Mucosa of descending colon (tissue), 3 donors: Measurements from ENCODE around the gene LATS2. TPM values are rescaled to one million over a fixed set of nuclear protein-coding genes. Genes with fewer than 3 reads are reported as not detected.

Experiments used
- ATAC-seq: fragments of 200-7000 bp; cut with Tn5 transposase; one replicate; pipeline ENCODE4 v1.9.1; 2020; ENCODE audit warnings: mild to moderate bottlenecking, moderate library complexity
- DNase-seq, 3 donors: peaks; one replicate each; pipeline ENCODE4 v3.0.0-alpha.2; 2020
- H3K36me3 ChIP-seq: fragments of 200-600 bp; one replicate; pipeline ENCODE4 v1.8.0; 2021; ENCODE audit warnings: low read depth, mild to moderate bottlenecking
- H3K4me1 ChIP-seq: fragments of 200-600 bp; one replicate; pipeline ENCODE4 v1.8.0; 2021; ENCODE audit warnings: low read depth, mild to moderate bottlenecking
- H3K4me3 ChIP-seq: fragments of 200-600 bp; one replicate; pipeline ENCODE4 v1.8.0; 2021; ENCODE audit warnings: mild to moderate bottlenecking
- H3K9me3 ChIP-seq: fragments of 200-600 bp; one replicate; pipeline ENCODE4 v1.8.0; 2021; ENCODE audit warnings: mild to moderate bottlenecking
- intact Hi-C, 2 donors: fragments of 100-400 bp; cut with DNase I in 1 of 2; cut with micrococcal nuclease in 1 of 2; formaldehyde crosslinking; loops; one replicate each; pipeline versions ENCODE4 v1.11.0 to v1.11.1; 2022; cut with DNase I, micrococcal nuclease
- total RNA-seq, 3 donors: library from RNA; stranded (reverse); fragmentation: NEBNext Ultra II Directional in 2 of 3; extraction: Animal tissue kit (Norgen Biotek cat#: 25700) in 2 of 3; gene quantifications; one replicate each; pipeline versions ENCODE4 v1.2.1 to v1.2.4, GENCODE V29; 2021 to 2023
- TF ChIP-seq, protein P1 (sequence below): fragments of 200-600 bp; IDR thresholded peaks from one replicate; pipeline ENCODE4 v1.8.0; 2022; ENCODE audit warnings: antibody characterized with exemption, mild to moderate bottlenecking
- donor health status: DM: no; HTN: no; CAD: no; lungs with moderate emphysema.
- donor health status: DM: no; HTN: no; CAD: no.
- donor health status: DM: no; HTN: yes; CAD: no.

LATS2 gene
- total RNA-seq, 3 donors from 2014 or later: 9.1 to 25.9 (median 10.3) TPM

DNA sequence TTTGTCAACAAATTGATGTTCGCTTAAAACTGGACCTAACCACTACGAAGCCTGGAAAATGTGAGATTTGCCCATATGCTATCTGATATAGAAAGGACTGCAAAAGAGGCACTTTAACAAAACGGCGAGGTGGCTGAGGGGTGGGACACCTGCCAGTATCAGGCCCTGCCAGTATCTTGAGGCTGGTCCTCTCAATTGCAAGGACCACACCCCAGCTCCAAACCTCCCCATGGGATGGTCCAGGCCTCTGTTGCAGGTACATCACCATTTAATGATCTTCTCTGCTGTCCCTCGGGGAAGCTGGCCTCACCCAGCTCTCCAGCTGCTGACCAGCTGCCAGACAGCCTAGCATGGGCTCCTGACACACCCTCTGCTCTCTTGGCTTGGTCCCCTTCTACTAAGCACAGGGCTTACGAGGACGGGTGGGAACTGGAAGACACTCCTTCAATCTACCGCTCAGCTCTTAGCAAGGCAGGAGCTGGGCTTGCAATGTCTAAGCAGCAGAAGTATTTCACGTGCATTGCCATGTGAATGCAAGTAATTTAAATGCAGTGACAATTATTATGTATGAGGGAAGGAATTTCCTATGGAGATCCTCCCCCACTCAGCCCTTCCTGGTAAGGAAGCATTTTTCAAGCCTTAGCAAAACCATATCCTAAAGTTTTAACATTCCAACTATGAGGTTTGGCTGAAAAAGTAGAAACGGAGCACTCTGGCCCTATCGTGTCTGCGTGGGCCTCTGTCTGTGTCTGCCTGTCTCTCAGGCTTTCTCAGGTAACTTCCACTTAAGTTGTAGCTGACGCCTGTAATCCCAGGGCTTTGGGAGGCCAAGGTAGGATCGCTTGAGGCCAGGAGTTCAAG is 63.9 kb downstream of the LATS2 start:
- TF ChIP-seq, protein P1, sequence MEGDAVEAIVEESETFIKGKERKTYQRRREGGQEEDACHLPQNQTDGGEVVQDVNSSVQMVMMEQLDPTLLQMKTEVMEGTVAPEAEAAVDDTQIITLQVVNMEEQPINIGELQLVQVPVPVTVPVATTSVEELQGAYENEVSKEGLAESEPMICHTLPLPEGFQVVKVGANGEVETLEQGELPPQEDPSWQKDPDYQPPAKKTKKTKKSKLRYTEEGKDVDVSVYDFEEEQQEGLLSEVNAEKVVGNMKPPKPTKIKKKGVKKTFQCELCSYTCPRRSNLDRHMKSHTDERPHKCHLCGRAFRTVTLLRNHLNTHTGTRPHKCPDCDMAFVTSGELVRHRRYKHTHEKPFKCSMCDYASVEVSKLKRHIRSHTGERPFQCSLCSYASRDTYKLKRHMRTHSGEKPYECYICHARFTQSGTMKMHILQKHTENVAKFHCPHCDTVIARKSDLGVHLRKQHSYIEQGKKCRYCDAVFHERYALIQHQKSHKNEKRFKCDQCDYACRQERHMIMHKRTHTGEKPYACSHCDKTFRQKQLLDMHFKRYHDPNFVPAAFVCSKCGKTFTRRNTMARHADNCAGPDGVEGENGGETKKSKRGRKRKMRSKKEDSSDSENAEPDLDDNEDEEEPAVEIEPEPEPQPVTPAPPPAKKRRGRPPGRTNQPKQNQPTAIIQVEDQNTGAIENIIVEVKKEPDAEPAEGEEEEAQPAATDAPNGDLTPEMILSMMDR: no peak
- Histone ChIP-seq H3K4me1 (no peaks in the 10 kb centered on the region), H3K4me3 (no peak overlapping the region), H3K9me3 (no peaks in the 10 kb centered on the region), H3K36me3 (no peaks in the 10 kb centered on the region)
- peak; percentile 39 for ATAC-seq
- intact Hi-C loops: no loop called here
- DNase-seq: peak in 1 of 3 donors; percentile 17

DNA sequence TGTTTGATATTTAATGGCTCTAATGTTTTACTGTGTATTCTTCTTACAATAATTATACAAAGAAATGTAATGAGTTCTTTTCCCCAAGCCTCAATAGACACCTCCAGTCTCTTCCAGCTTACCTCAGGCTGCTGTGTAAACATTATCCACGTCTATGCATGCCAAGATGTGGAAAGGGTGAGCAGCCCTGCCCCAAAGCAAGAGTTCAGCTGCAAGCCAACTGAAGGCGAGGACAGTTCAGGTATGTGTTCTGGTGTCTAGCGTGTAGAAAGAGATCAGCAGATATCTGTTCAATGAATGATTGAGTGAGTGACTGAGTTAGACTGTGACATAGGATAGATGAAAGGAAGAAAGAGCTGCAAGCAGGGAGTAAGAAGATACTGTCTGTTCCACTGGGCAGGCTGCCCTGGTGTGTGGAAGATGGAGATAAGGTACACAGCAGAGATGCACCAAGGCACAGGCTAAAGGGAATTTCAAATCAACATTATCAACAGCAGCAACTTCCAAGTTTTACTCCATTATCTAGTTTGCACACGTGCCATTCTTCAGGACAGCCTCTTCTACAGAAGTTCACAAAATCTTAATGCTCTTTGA is 66.0 kb downstream of the LATS2 start:
- Histone ChIP-seq H3K36me3 (no peaks in the 10 kb centered on the region), H3K4me1 (no peaks in the 10 kb centered on the region), H3K4me3 (no peak overlapping the region), H3K9me3 (no peaks in the 10 kb centered on the region)
- intact Hi-C loops: no loop called here
- DNase-seq: no peak
- TF ChIP-seq, protein P1: no peak
- ATAC-seq: no peak

DNA sequence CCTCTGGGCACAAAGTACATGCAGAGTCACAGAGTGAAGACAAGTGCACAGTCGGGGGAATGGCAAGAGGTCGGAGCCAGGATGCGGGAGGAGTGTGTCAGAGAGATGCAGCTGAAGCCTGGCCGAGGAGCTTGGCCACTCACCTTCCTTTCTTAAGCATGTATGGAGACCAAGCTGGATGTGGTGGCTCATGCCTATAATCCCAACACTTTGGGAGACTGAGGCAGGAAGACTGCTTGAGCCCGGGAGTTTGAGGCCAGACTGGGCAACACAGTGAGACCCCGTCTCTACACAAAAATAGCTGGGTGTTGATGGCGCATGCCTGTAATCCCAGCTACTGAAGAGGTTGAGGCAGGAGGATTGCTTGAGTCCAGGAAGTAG is 67.0 kb downstream of the LATS2 start:
- H3K4me1 ChIP-seq: no peaks in the 10 kb centered on the region
- H3K9me3 ChIP-seq: no peaks in the 10 kb centered on the region
- DNase-seq (no peak), ATAC-seq (no peak)
- intact Hi-C loops: no loop called here
- H3K36me3 ChIP-seq: no peaks in the 10 kb centered on the region
- no peak overlapping the region for H3K4me3 ChIP-seq
- TF ChIP-seq, protein P1: no peak

DNA sequence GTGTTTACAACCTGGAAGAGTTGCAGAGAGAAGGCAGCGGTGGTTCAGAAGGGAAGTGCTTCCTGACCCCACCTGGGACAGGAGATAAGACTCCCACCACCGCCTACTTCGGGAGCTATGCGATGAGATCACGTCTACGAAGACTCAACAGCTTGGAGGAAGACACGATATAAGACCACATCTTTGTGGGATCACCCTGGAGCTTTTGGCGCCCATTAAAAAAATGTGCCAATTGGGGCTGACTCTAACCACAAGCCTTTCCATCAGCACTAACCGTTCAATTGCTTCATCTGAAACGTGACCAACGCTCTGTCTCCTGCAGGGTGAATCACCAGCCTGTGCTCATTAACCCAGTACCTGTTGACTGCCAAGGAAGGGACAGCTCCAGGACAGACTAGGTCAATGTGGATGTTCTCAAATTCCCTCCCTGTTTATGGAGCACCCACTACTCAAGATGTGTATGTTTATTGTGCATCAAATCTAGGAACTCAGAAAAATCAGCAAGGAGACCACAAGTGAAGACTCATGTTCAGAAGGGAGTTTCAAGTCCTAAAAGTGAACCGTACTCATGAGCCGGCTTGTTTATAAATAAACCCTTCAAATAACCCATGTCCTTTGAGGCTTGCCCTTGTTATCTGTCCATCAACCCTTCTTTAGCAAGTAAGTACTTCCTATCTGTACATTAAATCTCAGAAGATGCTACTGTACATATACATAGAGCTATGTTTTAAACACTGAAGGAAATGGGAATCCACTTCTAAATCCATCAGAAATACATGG is 67.5 kb downstream of the LATS2 start:
- Histone ChIP-seq H3K4me1 (no peaks in the 10 kb centered on the region), H3K4me3 (no peak overlapping the region), H3K36me3 (no peaks in the 10 kb centered on the region), H3K9me3 (no peaks in the 10 kb centered on the region)
- DNase-seq (no peak), ATAC-seq (peak; percentile 24)
- intact Hi-C loops: no loop called here
- TF ChIP-seq, protein P1: no peak

DNA sequence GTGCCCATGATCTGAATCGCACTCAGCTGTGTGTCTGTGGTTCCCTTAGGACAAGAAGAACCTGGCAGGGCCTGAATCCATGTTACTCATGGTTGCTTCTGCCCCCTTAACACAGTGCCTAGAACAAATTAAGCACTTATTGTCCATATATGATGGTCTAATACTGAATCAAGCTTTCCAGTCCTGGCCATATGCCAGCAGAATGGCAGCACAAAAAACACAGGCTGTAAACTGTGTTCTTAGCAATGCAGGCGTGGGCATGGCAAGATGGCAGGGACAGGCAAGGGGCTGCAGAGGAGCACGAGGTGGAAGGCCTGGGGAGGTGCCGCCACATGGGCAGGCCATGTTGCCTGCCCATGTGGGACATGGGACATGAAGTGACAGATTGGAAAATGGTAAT is 68.2 kb downstream of the LATS2 start:
- peaks cover 3% of the 10 kb centered on the region for H3K36me3 ChIP-seq
- intact Hi-C loops: no loop called here
- DNase-seq: no peak
- no peak for ATAC-seq
- H3K9me3 ChIP-seq: no peaks in the 10 kb centered on the region
- H3K4me3 ChIP-seq: no peak overlapping the region
- TF ChIP-seq, protein P1: no peak
- H3K4me1 ChIP-seq: no peaks in the 10 kb centered on the region
